H1 (cell line): ENCODE data around the gene RIBC1.

ENCODE experiments used
- ATF3 ChIP-seq: IDR thresholded peaks from 2 replicates; pipeline ENCODE4 v1.6.1; 2011; ENCODE audit warnings: low read depth, mild to moderate bottlenecking, low read length; ENCODE audit not compliant: insufficient read depth
- CTCF ChIP-seq, 3 experiments: IDR thresholded peaks; 1 replicate in 2 of 3; 2 replicates in 1 of 3; pipeline versions ENCODE4 v1.5.1 to v1.6.1; 2011; ENCODE audit warnings: low read length in 3 of 3, mild to moderate bottlenecking in 3 of 3, inconsistent platforms in 2 of 3, low read depth in 1 of 3, moderate library complexity in 1 of 3; ENCODE audit not compliant: insufficient read depth in 1 of 3; ENCODE audit errors: control extremely low read depth in 1 of 3

GRCh38 chrX:53374222-53374820 lies 48.4 kb upstream of the RIBC1 start:
- TF ChIP-seq CTCF (IDR thresholded peaks at IDR 0.05; ENCODE audit: control extremely low read depth in 1 of 3, insufficient read depth in 1 of 3, low read depth in 1 of 3, low read length in 3 of 3) (no peak), ATF3 (no peak)
